ENCODE data around the gene TEX101. TPM values are rescaled to one million over a fixed set of nuclear protein-coding genes. Genes with fewer than 3 reads are reported as not detected.

The TEX101 gene
- total and polyA plus RNA-seq, 5 experiments from 2014 or later = not detected

- H3K4me3 Mint-ChIP-seq = no peak overlapping the region
- DNase-seq = no peak
- POLR2A ChIA-PET = interaction anchor here (0.8 to 1.3 kb wide), 2 partner anchors 14 to 52 kb away, joined by 4 read pairs; no protein-coding TSS in a partner anchor
- H3K4me1 Mint-ChIP-seq = peaks cover 16 to 21% (median 18%) of the 10 kb centered on the region in 4 donors
- no peaks in the 10 kb centered on the region for H3K27me3 Mint-ChIP-seq
- H3K27ac Mint-ChIP-seq = no peak overlapping the region
- no peaks in the 10 kb centered on the region for H3K9me3 Mint-ChIP-seq
- ATAC-seq = no peak
- H3K36me3 Mint-ChIP-seq = peaks cover 0 to 2% (median 0%) of the 10 kb centered on the region in 3 donors
These were observed 43.1 kb downstream of the TEX101 start for GRCh38 chr19:43457809-43458208.

- Mint-ChIP-seq H3K9me3 (no peaks in the 10 kb centered on the region), H3K27ac (peak overlapping the region in 4 of 10 donors; percentile 15 to 92 (median 50)), H3K4me3 (peak overlapping the region in 4 of 10 donors; percentile 0 to 81 (median 36)), H3K36me3 (peaks cover 0 to 2% (median 0%) of the 10 kb centered on the region in 3 donors), H3K27me3 (no peaks in the 10 kb centered on the region), H3K4me1 (peaks cover 22 to 39% (median 33%) of the 10 kb centered on the region in 4 donors)
- no peak for ATAC-seq
- no peak for DNase-seq
- POLR2A ChIA-PET = interaction anchor here (0.7 to 2.0 kb wide), 5 partner anchors 21 to 102 kb away, joined by 3 to 6 read pairs (median 3); partner anchors contain the start of gene ZNF575
These were observed 45.8 kb downstream of the TEX101 start for GRCh38 chr19:43460362-43461016.

GRCh38 chr19:43461303-43461702 is 46.6 kb downstream of the TEX101 start:
- no peak for ATAC-seq
- H3K4me1 Mint-ChIP-seq = peaks cover 27 to 47% (median 38%) of the 10 kb centered on the region in 4 donors
- H3K27me3 Mint-ChIP-seq = no peaks in the 10 kb centered on the region
- peaks cover 0 to 2% (median 0%) of the 10 kb centered on the region in 3 donors for H3K36me3 Mint-ChIP-seq
- H3K4me3 Mint-ChIP-seq = peak overlapping the region in 6 of 10 donors; percentile 18 to 90 (median 66)
- POLR2A ChIA-PET = interaction anchor here (0.6 to 2.0 kb wide), 2 partner anchors 13 to 58 kb away, joined by 5 to 6 read pairs; no protein-coding TSS in a partner anchor
- peak overlapping the region in 9 of 10 donors; percentile 9 to 92 (median 55) for H3K27ac Mint-ChIP-seq
- H3K9me3 Mint-ChIP-seq = no peaks in the 10 kb centered on the region
- DNase-seq = no peak

- H3K27me3 Mint-ChIP-seq = no peaks in the 10 kb centered on the region
- no peak for ATAC-seq
- H3K4me3 Mint-ChIP-seq = peak overlapping the region; percentile 81 to 98 (median 94)
- peaks cover 29 to 52% (median 44%) of the 10 kb centered on the region in 4 donors for H3K4me1 Mint-ChIP-seq
- H3K9me3 Mint-ChIP-seq = no peaks in the 10 kb centered on the region
- H3K36me3 Mint-ChIP-seq = peaks cover 0 to 2% (median 0%) of the 10 kb centered on the region in 3 donors
- peak overlapping the region; percentile 60 to 100 (median 99) for H3K27ac Mint-ChIP-seq
- DNase-seq = no peak
- POLR2A ChIA-PET = interaction anchor here (0.9 to 5.1 kb wide), 11 partner anchors 9 to 132 kb away, joined by 3 to 71 read pairs (median 14); partner anchors contain the start of genes PHLDB3 and ZNF575
These were observed 47.7 kb downstream of the TEX101 start for GRCh38 chr19:43462383-43462782.

- Mint-ChIP-seq H3K4me1 (peaks cover 29 to 57% (median 49%) of the 10 kb centered on the region in 4 donors), H3K9me3 (no peaks in the 10 kb centered on the region), H3K36me3 (peaks cover 0 to 2% (median 0%) of the 10 kb centered on the region in 3 donors), H3K27ac (peak overlapping the region; percentile 63 to 100 (median 99)), H3K4me3 (peak overlapping the region; percentile 81 to 98 (median 94)), H3K27me3 (no peaks in the 10 kb centered on the region)
- ATAC-seq (no peak), DNase-seq (no peak)
- POLR2A ChIA-PET = interaction anchor here (0.6 to 5.1 kb wide), 17 partner anchors 9 to 206 kb away, joined by 3 to 71 read pairs (median 8); partner anchors contain the start of genes IRGQ, PHLDB3, ZNF575 and ZNF576
These were observed 48.2 kb downstream of the TEX101 start for GRCh38 chr19:43462785-43463380.

- Mint-ChIP-seq H3K9me3 (no peaks in the 10 kb centered on the region), H3K27me3 (no peaks in the 10 kb centered on the region), H3K27ac (peak overlapping the region; percentile 95 to 100 (median 99)), H3K36me3 (peaks cover 0 to 2% (median 0%) of the 10 kb centered on the region in 3 donors), H3K4me1 (peaks cover 36 to 64% (median 55%) of the 10 kb centered on the region in 4 donors), H3K4me3 (peak overlapping the region; percentile 81 to 98 (median 94))
- peak; percentile 80 to 81 for ATAC-seq
- POLR2A ChIA-PET = interaction anchor here (0.6 to 5.1 kb wide), 24 partner anchors 9 to 205 kb away, joined by 3 to 71 read pairs (median 4); partner anchors contain the start of genes IRGQ, PHLDB3, ZNF575 and ZNF576
- DNase-seq = peak; percentile 98 to 100 (median 100)
These were observed 48.9 kb downstream of the TEX101 start for GRCh38 chr19:43463381-43464133.

GRCh38 chr19:43464134-43464775 is 49.6 kb downstream of the TEX101 start:
- POLR2A ChIA-PET = interaction anchor here (0.5 to 5.1 kb wide), 23 partner anchors 10 to 204 kb away, joined by 3 to 71 read pairs (median 4); partner anchors contain the start of genes IRGQ, PHLDB3, ZNF575 and ZNF576
- Mint-ChIP-seq H3K36me3 (peaks cover 0 to 2% (median 0%) of the 10 kb centered on the region in 3 donors), H3K27ac (peak overlapping the region; percentile 95 to 100 (median 99)), H3K4me3 (peak overlapping the region; percentile 81 to 98 (median 94)), H3K4me1 (peaks cover 38 to 71% (median 62%) of the 10 kb centered on the region in 4 donors), H3K27me3 (no peaks in the 10 kb centered on the region), H3K9me3 (no peaks in the 10 kb centered on the region)
- no peak for ATAC-seq
- peak in 1 of 10 donors; percentile 68 for DNase-seq

- Mint-ChIP-seq H3K4me1 (peaks cover 39 to 83% (median 75%) of the 10 kb centered on the region in 4 donors), H3K9me3 (no peaks in the 10 kb centered on the region), H3K36me3 (peaks cover 0 to 2% (median 0%) of the 10 kb centered on the region in 3 donors), H3K27me3 (no peaks in the 10 kb centered on the region), H3K4me3 (peak within 1 kb of the TSS; percentile 81 to 98 (median 94)), H3K27ac (peak within 1 kb of the TSS; percentile 95 to 100 (median 99))
- ATAC-seq = no peak
- DNase-seq = peak in 1 of 10 donors; percentile 4
- POLR2A ChIA-PET = interaction anchor here (0.6 to 5.1 kb wide), 8 partner anchors 9 to 203 kb away, joined by 3 to 71 read pairs (median 10); partner anchors contain the start of gene PHLDB3
These were observed 50.9 kb downstream of the TEX101 start, which contains the start of gene LYPD3 for GRCh38 chr19:43465468-43466120. TSS of gene LYPD3 (minus strand) at chr19:43465608. CDS start at chr19:43465571, 37 bp downstream.

- Mint-ChIP-seq H3K4me1 (peaks cover 31 to 81% (median 74%) of the 10 kb centered on the region in 4 donors), H3K27me3 (no peaks in the 10 kb centered on the region), H3K36me3 (no peaks in the 10 kb centered on the region), H3K4me3 (peak overlapping the region in 3 of 10 donors; percentile 5 to 56 (median 36)), H3K27ac (peak overlapping the region in 9 of 10 donors; percentile 44 to 99 (median 99)), H3K9me3 (no peaks in the 10 kb centered on the region)
- POLR2A ChIA-PET = interaction anchor here (4.3 to 5.1 kb wide), 3 partner anchors 7 to 38 kb away, joined by 51 to 71 read pairs (median 70); partner anchors contain the start of gene PHLDB3
- DNase-seq (no peak), ATAC-seq (no peak)
These were observed 52.1 kb downstream of the TEX101 start for GRCh38 chr19:43466793-43467192.

- POLR2A ChIA-PET = interaction anchor here (5.1 kb wide), 1 partner anchor 37 kb away, joined by 70 read pairs; the partner anchor contains the start of gene PHLDB3
- Mint-ChIP-seq H3K36me3 (no peaks in the 10 kb centered on the region), H3K4me1 (peaks cover 28 to 81% (median 73%) of the 10 kb centered on the region in 4 donors), H3K9me3 (no peaks in the 10 kb centered on the region), H3K4me3 (peak overlapping the region in 6 of 10 donors; percentile 5 to 56 (median 20)), H3K27me3 (no peaks in the 10 kb centered on the region), H3K27ac (peak overlapping the region; percentile 44 to 99 (median 98))
- ATAC-seq (no peak), DNase-seq (no peak)
These were observed 52.6 kb downstream of the TEX101 start for GRCh38 chr19:43467276-43467675.

Measured in naive thymus-derived CD8-positive, alpha-beta T cell (primary cell).